Sigmoid colon (tissue), 4 donors: ENCODE measurements around the gene PIP5KL1.

ENCODE experiments used
- CTCF ChIP-seq, 4 experiments: fragments of 450-650 bp in 3 of 4; fragments of 200-600 bp in 1 of 4; IDR thresholded peaks; one replicate each; pipeline ENCODE4 v1.5.1; 2016 to 2019; ENCODE audit warnings: antibody characterized with exemption in 4 of 4, mild to moderate bottlenecking in 3 of 4, moderate library complexity in 2 of 4
- EP300 ChIP-seq, 4 donors: sonication (generic); formaldehyde crosslinking; IDR thresholded peaks; one replicate each; pipeline ENCODE4 v1.6.1; 2017; ENCODE audit warnings: antibody characterized with exemption in 4 of 4

GRCh38 chr9:127947841-127948710, 17.5 kb upstream of the PIP5KL1 start:
- TF ChIP-seq EP300 (IDR thresholded peaks at IDR 0.05) (no peak), CTCF (IDR thresholded peaks at IDR 0.05) (no peak)
